Cardiac muscle cell (in vitro differentiated cells and primary cell): Measurements from ENCODE around the gene C13orf42. TPM values are rescaled to one million over a fixed set of nuclear protein-coding genes. Genes with fewer than 3 reads are reported as not detected.

Experiments used
- DNase-seq, 2 donors: peaks; one replicate each; pipeline versions ENCODE4 v3.0.0 to v3.0.0-alpha.2; 2010 to 2017; ENCODE audit warnings: low read depth in 1 of 2, low spot score in 1 of 2
- H3K27ac ChIP-seq: fragments of 200-600 bp; sonication (generic); 2 replicates; pipeline ENCODE4 v1.5.1; 2016
- H3K27me3 ChIP-seq: fragments of 200-600 bp; sonication (generic); 2 replicates; pipeline ENCODE4 v1.6.0; 2016; ENCODE audit warnings: control low read depth
- H3K36me3 ChIP-seq: fragments of 200-600 bp; sonication (generic); 2 replicates; pipeline ENCODE4 v1.5.1; 2016; ENCODE audit warnings: control low read depth
- H3K4me1 ChIP-seq: fragments of 200-600 bp; sonication (generic); 2 replicates; pipeline ENCODE4 v1.8.1; 2017; ENCODE audit warnings: low read depth, mild to moderate bottlenecking, mixed run types
- H3K4me3 ChIP-seq: fragments of 200-600 bp; sonication (generic); 2 replicates; pipeline ENCODE4 v1.5.1; 2016; ENCODE audit warnings: mild to moderate bottlenecking
- H3K9me3 ChIP-seq: fragments of 200-600 bp; sonication (generic); 2 replicates; pipeline ENCODE4 v1.5.1; 2017; ENCODE audit warnings: low read depth, mild to moderate bottlenecking, control low read depth
- polyA plus RNA-seq: library from polyadenylated mRNA; unstranded; fragments of >200 nt; fragmentation: Nextera tagmentation; extraction: Ambion mirVana; gene quantifications from 2 replicates; pipeline ENCODE4 v1.2.1, GENCODE V29; 2016
- total RNA-seq: library from RNA; depleted of rRNA; stranded (reverse); fragments of >200 nt; gene quantifications from 2 replicates; pipeline ENCODE4 v1.2.3, GENCODE V29; 2016
- TF ChIP-seq, protein P1 (sequence below): IDR thresholded peaks from 2 replicates; pipeline ENCODE4 v1.5.1; 2012; ENCODE audit warnings: low read depth, mild to moderate bottlenecking, low read length

C13orf42 gene
- total and polyA plus RNA-seq, 2 experiments from 2014 or later, result not detected

GRCh38 chr13:51148952-51149573 lies 38.0 kb upstream of the C13orf42 start:
- DNase-seq, result peak; percentile 76 to 82
- TF ChIP-seq, protein P1, sequence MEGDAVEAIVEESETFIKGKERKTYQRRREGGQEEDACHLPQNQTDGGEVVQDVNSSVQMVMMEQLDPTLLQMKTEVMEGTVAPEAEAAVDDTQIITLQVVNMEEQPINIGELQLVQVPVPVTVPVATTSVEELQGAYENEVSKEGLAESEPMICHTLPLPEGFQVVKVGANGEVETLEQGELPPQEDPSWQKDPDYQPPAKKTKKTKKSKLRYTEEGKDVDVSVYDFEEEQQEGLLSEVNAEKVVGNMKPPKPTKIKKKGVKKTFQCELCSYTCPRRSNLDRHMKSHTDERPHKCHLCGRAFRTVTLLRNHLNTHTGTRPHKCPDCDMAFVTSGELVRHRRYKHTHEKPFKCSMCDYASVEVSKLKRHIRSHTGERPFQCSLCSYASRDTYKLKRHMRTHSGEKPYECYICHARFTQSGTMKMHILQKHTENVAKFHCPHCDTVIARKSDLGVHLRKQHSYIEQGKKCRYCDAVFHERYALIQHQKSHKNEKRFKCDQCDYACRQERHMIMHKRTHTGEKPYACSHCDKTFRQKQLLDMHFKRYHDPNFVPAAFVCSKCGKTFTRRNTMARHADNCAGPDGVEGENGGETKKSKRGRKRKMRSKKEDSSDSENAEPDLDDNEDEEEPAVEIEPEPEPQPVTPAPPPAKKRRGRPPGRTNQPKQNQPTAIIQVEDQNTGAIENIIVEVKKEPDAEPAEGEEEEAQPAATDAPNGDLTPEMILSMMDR, result peak; percentile 79

GRCh38 chr13:51148223-51148951 lies 37.3 kb upstream of the C13orf42 start:
- no peaks in the 10 kb centered on the region for H3K36me3 ChIP-seq
- no peaks in the 10 kb centered on the region for H3K27me3 ChIP-seq
- H3K4me3 ChIP-seq, result no peak overlapping the region
- no peaks in the 10 kb centered on the region for H3K4me1 ChIP-seq
- H3K9me3 ChIP-seq, result no peaks in the 10 kb centered on the region
- DNase-seq, result peak in 1 of 2 donors; percentile 5
- TF ChIP-seq, protein P1, result no peak
- H3K27ac ChIP-seq, result no peak overlapping the region

More at GRCh38 chr13:51148952-51149573, 38.0 kb upstream of the C13orf42 start:
- no peak overlapping the region for H3K27ac ChIP-seq
- no peaks in the 10 kb centered on the region for H3K36me3 ChIP-seq
- no peaks in the 10 kb centered on the region for H3K4me1 ChIP-seq
- no peak overlapping the region for H3K4me3 ChIP-seq
- no peaks in the 10 kb centered on the region for H3K27me3 ChIP-seq
- H3K9me3 ChIP-seq, result no peaks in the 10 kb centered on the region

DNA sequence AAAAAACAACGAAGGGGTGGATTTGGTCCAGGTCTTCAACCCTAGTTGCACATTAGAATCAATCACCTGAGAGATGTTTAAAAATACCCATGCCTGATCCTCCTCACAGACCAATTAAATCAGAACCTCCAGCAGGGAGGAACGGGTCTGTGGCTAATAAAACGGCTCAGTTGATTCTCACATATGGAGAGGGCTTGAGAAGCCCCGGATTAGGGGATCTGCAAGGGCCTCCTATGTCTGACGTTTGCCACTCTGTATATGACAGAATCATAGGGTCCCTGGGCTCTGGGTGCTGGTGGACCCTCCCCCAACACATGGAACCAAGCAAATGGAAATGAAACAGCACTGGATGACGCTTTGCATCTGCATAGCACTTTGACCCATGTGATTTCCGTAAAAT lies 36.7 kb upstream of the C13orf42 start:
- Histone ChIP-seq H3K27me3 (no peaks in the 10 kb centered on the region), H3K27ac (no peak overlapping the region), H3K4me1 (no peaks in the 10 kb centered on the region), H3K4me3 (no peak overlapping the region), H3K9me3 (no peaks in the 10 kb centered on the region), H3K36me3 (no peaks in the 10 kb centered on the region)
- no peak for DNase-seq
- TF ChIP-seq, protein P1, result no peak

- no peaks in the 10 kb centered on the region for H3K36me3 ChIP-seq
- no peaks in the 10 kb centered on the region for H3K9me3 ChIP-seq
- TF ChIP-seq, protein P1, result no peak
- H3K27ac ChIP-seq, result no peak overlapping the region
- H3K27me3 ChIP-seq, result no peaks in the 10 kb centered on the region
- no peak overlapping the region for H3K4me3 ChIP-seq
- no peak for DNase-seq
- H3K4me1 ChIP-seq, result no peaks in the 10 kb centered on the region
These were observed 35.6 kb upstream of the C13orf42 start for GRCh38 chr13:51146667-51147066.

DNA sequence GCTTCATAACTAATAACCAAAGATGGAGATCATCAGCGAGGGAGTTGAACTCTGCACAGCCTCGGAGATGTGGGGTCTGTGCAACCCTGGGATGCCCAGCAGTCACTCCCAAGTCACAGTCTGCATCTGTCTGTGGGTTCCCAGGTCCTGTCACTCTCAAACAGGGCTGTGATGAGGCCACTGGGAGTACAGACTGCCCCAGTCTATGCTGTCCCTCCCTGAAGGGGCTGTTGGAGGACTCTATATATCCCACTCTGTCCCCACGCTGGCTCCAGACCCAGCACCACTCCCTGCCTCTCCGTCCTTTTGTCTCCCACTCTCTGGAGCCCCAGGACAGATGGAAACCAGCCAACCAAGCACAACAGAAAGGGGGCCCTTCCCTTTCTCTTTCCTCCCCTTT lies 26.2 kb upstream of the C13orf42 start:
- no peak overlapping the region for H3K4me3 ChIP-seq
- TF ChIP-seq, protein P1, result no peak
- no peaks in the 10 kb centered on the region for H3K4me1 ChIP-seq
- no peaks in the 10 kb centered on the region for H3K27me3 ChIP-seq
- no peak overlapping the region for H3K27ac ChIP-seq
- H3K9me3 ChIP-seq, result no peaks in the 10 kb centered on the region
- H3K36me3 ChIP-seq, result no peaks in the 10 kb centered on the region
- no peak for DNase-seq
